Tibial artery (tissue), 4 donors: ENCODE results near the gene SEPTIN10.

Experiments used
- DNase-seq, 2 donors: peaks; one replicate each; pipeline ENCODE4 v3.0.0-alpha.2; 2019
- H3K27ac ChIP-seq, 2 donors: fragments of 200-600 bp; sonication (generic) in 1 of 2; 1 replicate in 1 of 2; 2 replicates in 1 of 2; pipeline ENCODE4 v1.5.1; 2018 to 2019; ENCODE audit warnings: mild to moderate bottlenecking in 1 of 2
- H3K27me3 ChIP-seq, 2 donors: fragments of 200-600 bp; sonication (generic) in 1 of 2; one replicate each; pipeline versions ENCODE4 v1.5.1 to v1.6.0; 2016 to 2019
- H3K36me3 ChIP-seq, 3 donors: fragments of 200-600 bp; sonication (generic) in 2 of 3; one replicate each; pipeline ENCODE4 v1.5.1; 2016 to 2019; ENCODE audit warnings: mild to moderate bottlenecking in 2 of 3
- H3K4me1 ChIP-seq, 4 donors: fragments of 200-600 bp; sonication (generic) in 2 of 4; 1 replicate in 3 of 4; 2 replicates in 1 of 4; pipeline ENCODE4 v1.5.1; 2016 to 2019
- H3K4me3 ChIP-seq, 2 donors: fragments of 200-600 bp; sonication (generic) in 1 of 2; 1 replicate in 1 of 2; 2 replicates in 1 of 2; pipeline ENCODE4 v1.5.1; 2018 to 2019; ENCODE audit warnings: mild to moderate bottlenecking in 2 of 2
- H3K9me3 ChIP-seq, 3 donors: fragments of 200-600 bp; sonication (generic) in 1 of 3; one replicate each; pipeline ENCODE4 v1.5.1; 2016 to 2019
- CTCF ChIP-seq, 2 experiments: fragments of 200-600 bp in 1 of 2; fragments of 450-650 bp in 1 of 2; IDR thresholded peaks; one replicate each; pipeline ENCODE4 v1.5.1; 2017 to 2019; ENCODE audit warnings: antibody characterized with exemption in 2 of 2, mild to moderate bottlenecking in 1 of 2, moderate library complexity in 1 of 2
- intact Hi-C: fragments of 100-400 bp; cut with DNase I; formaldehyde crosslinking; loops from one replicate; pipeline ENCODE4 v1.15.0; 2023; ENCODE audit warnings: low total_unique reads

Gene SEPTIN10

GRCh38 chr2:109517118-109517889, 96.5 kb downstream of the SEPTIN10 start:
- intact Hi-C loops, result loop anchor here (10.0 kb wide), 1 partner anchor 593 kb away; no protein-coding TSS in a partner anchor
- H3K36me3 ChIP-seq, result no peaks in the 10 kb centered on the region
- no peak for DNase-seq

GRCh38 chr2:109516445-109517117, 97.2 kb downstream of the SEPTIN10 start:
- no peak overlapping the region for H3K27ac ChIP-seq
- DNase-seq, result no peak

More at GRCh38 chr2:109517118-109517889, 96.5 kb downstream of the SEPTIN10 start:
- no peak overlapping the region for H3K27ac ChIP-seq
- peaks cover 0 to 18% (median 17%) of the 10 kb centered on the region in 4 donors for H3K4me1 ChIP-seq
- H3K9me3 ChIP-seq, result no peaks in the 10 kb centered on the region
- no peaks in the 10 kb centered on the region for H3K27me3 ChIP-seq
- H3K4me3 ChIP-seq, result no peak overlapping the region
- TF ChIP-seq CTCF (IDR thresholded peaks at IDR 0.05), result no peak

GRCh38 chr2:109514857-109515256, 98.9 kb downstream of the SEPTIN10 start:
- no peak for DNase-seq
- intact Hi-C loops, result loop anchor here (10.0 kb wide), 1 partner anchor 590 kb away; no protein-coding TSS in a partner anchor
- Histone ChIP-seq H3K27ac (peak overlapping the region; percentile 85 to 91), H3K36me3 (no peaks in the 10 kb centered on the region), H3K4me3 (no peak overlapping the region), H3K4me1 (peaks cover 0 to 24% (median 20%) of the 10 kb centered on the region in 4 donors), H3K27me3 (no peaks in the 10 kb centered on the region), H3K9me3 (no peaks in the 10 kb centered on the region)
- TF ChIP-seq CTCF (IDR thresholded peaks at IDR 0.05), result no peak

More at GRCh38 chr2:109516445-109517117, 97.2 kb downstream of the SEPTIN10 start:
- Histone ChIP-seq H3K9me3 (no peaks in the 10 kb centered on the region), H3K36me3 (no peaks in the 10 kb centered on the region), H3K27me3 (no peaks in the 10 kb centered on the region), H3K4me3 (no peak overlapping the region), H3K4me1 (peaks cover 0 to 18% (median 17%) of the 10 kb centered on the region in 4 donors)
- intact Hi-C loops, result loop anchor here (10.0 kb wide), 1 partner anchor 592 kb away; no protein-coding TSS in a partner anchor
- TF ChIP-seq CTCF (IDR thresholded peaks at IDR 0.05), result peak in 1 of 2 experiments; percentile 14

GRCh38 chr2:109513749-109514588, 99.8 kb downstream of the SEPTIN10 start:
- H3K4me3 ChIP-seq, result peak overlapping the region; percentile 7 to 17
- peak overlapping the region; percentile 85 to 91 for H3K27ac ChIP-seq
- TF ChIP-seq CTCF (IDR thresholded peaks at IDR 0.05), result no peak
- H3K9me3 ChIP-seq, result no peaks in the 10 kb centered on the region
- no peaks in the 10 kb centered on the region for H3K36me3 ChIP-seq
- intact Hi-C loops, result loop anchor here (10.0 kb wide), 1 partner anchor 589 kb away; no protein-coding TSS in a partner anchor
- H3K4me1 ChIP-seq, result peaks cover 0 to 24% (median 20%) of the 10 kb centered on the region in 4 donors
- peak; percentile 71 to 85 for DNase-seq
- no peaks in the 10 kb centered on the region for H3K27me3 ChIP-seq

GRCh38 chr2:109513230-109513629, 100.5 kb downstream of the SEPTIN10 start:
- Histone ChIP-seq H3K9me3 (no peaks in the 10 kb centered on the region), H3K27me3 (no peaks in the 10 kb centered on the region), H3K4me1 (peaks cover 0 to 24% (median 20%) of the 10 kb centered on the region in 4 donors), H3K27ac (peak overlapping the region; percentile 85 to 91), H3K36me3 (no peaks in the 10 kb centered on the region), H3K4me3 (no peak overlapping the region)
- intact Hi-C loops, result loop anchor here (10.0 kb wide), 1 partner anchor 588 kb away; no protein-coding TSS in a partner anchor
- no peak for DNase-seq
- TF ChIP-seq CTCF (IDR thresholded peaks at IDR 0.05), result no peak
